HFF-Myc (cell line): Measurements from ENCODE around the gene CDH2.

Source experiments
- DNase-seq: peaks from one replicate; pipeline ENCODE4 v3.0.0-alpha.2; 2011; ENCODE audit warnings: low read depth; ENCODE audit errors: extremely low read depth
- H3K4me3 ChIP-seq: replicated peaks from 2 replicates; pipeline ENCODE4 v1.5.1; 2011; ENCODE audit warnings: low read depth, mild to moderate bottlenecking, control low read depth, low read length
- TF ChIP-seq, protein P1 (sequence below): IDR thresholded peaks from 2 replicates; pipeline ENCODE4 v1.5.1; 2012; ENCODE audit warnings: mild to moderate bottlenecking, low read depth, low read length, control low read depth; ENCODE audit errors: missing control alignments

CDH2 gene

DNA sequence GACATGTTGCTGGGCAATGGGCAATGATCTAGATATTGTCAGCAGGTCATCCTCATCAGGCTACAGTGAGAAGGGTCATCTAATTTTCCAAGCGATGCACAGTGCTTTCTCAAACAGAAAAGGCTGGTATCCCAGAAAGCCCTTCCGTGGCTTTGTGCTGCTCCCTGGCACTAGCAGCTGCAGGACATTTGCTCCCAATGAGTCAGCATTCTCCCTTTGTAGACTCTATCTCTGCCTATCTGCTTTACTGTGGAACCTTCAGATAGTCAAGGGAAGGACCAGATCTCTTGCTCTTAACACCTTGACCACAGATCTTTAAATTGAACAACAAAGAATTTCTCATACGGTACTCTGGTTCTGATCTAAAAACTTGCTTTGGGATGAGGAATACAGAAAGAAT, 101.4 kb downstream of the CDH2 start:
- no peak for DNase-seq
- TF ChIP-seq, protein P1, sequence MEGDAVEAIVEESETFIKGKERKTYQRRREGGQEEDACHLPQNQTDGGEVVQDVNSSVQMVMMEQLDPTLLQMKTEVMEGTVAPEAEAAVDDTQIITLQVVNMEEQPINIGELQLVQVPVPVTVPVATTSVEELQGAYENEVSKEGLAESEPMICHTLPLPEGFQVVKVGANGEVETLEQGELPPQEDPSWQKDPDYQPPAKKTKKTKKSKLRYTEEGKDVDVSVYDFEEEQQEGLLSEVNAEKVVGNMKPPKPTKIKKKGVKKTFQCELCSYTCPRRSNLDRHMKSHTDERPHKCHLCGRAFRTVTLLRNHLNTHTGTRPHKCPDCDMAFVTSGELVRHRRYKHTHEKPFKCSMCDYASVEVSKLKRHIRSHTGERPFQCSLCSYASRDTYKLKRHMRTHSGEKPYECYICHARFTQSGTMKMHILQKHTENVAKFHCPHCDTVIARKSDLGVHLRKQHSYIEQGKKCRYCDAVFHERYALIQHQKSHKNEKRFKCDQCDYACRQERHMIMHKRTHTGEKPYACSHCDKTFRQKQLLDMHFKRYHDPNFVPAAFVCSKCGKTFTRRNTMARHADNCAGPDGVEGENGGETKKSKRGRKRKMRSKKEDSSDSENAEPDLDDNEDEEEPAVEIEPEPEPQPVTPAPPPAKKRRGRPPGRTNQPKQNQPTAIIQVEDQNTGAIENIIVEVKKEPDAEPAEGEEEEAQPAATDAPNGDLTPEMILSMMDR: no peak
- no peak overlapping the region for H3K4me3 ChIP-seq

DNA sequence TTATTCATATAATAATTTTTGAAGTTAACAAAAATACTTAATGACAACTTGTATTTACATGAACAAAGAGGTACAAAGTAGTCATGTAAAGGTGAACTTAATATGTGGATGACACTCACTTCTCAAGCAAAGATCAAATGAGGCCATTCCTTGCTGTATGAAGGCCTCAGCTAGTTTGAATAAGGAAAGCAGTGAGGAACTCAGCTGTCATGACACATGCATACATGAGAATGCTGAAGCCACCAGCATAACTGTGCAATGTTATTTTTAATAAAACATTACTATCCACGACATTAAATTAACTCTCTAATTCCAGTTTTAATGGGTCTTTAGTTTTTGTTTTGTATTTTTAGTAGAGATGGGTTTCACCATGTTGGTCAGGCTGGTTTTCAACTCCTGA, 102.9 kb downstream of the CDH2 start:
- H3K4me3 ChIP-seq: no peak overlapping the region
- DNase-seq: no peak
- TF ChIP-seq, protein P1: no peak

DNA sequence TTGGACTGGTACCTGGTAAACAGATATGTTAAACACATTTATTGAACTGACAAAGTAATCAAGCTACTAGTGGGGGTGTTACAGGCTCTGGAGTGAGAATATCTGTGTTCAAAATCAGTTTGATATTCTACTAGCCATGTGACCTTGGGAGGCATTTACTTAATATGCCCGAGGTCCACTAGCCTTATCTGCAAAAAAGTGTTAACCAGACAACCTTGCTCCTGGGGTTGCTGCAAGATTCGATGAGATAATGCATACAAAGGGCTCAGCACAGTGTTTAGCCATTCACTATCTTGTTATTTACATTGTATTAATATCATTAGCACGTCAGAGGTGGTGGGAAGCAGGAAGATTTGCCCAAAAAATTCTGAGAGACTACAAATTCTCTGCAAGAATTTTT, 103.3 kb downstream of the CDH2 start:
- TF ChIP-seq, protein P1: no peak
- no peak for DNase-seq

GRCh38 chr18:28071199-28071598, 105.7 kb downstream of the CDH2 start:
- TF ChIP-seq, protein P1: no peak
- no peak for DNase-seq
- H3K4me3 ChIP-seq: no peak overlapping the region

More for the DNA sequence above, 103.3 kb downstream of the CDH2 start:
- no peak overlapping the region for H3K4me3 ChIP-seq

DNA sequence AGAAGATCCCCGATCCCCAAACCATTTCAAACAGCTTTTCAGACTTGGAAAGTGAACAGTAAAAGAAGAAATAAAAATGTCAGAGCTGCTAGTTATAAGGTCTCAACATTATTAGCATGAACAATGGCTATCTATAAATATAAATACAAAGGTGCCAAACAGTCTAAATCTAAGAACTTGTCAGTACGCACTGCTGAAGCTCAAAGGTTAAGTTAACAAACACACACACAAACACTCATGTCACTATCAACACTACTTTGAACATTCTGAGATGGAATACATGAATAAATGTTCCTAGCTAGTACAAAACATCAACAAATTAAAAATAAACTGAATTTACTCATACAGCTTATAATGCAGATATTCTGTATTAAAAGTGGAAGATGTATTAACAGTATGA, 108.7 kb downstream of the CDH2 start:
- TF ChIP-seq, protein P1: no peak
- no peak overlapping the region for H3K4me3 ChIP-seq
- no peak for DNase-seq

DNA sequence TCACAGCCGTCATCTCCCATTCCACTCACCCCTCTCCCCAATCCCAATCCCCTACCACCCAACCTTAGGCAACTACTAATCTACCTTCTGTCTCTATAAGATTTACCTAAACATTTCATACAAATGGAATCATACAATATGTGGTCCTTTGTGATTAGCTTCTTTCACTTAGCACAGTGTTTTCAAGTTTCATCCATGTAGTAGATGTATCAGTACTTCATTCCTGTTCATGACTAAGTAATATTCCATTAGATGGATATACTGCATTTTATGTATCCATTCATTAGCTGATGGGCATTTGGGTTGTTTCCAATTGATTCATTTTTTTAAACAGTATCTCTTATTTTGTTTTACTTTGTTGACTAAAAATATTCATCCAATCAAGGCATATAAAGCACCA, 109.6 kb downstream of the CDH2 start:
- TF ChIP-seq, protein P1: no peak
- H3K4me3 ChIP-seq: no peak overlapping the region

DNA sequence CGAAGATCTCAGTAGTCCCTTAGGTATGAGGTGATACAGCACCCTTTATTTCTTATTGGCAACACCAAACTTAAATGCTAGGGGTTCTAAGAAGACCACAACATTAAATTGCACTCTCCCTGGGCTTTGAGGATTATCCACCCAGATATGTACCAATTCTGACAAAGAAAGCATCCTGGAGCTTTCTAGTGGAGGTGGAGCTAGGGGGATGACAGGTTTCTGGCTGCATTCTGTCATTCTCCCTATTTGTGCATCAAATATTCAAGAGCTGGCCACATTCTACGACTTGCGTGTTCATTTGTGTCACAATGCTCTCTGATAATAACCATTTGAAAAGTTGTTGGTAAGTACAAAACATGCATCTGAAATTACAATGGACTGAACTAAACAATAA, 111.1 kb downstream of the CDH2 start:
- no peak for DNase-seq

More for the DNA sequence above, 109.6 kb downstream of the CDH2 start:
- DNase-seq: no peak

More for the DNA sequence above, 111.1 kb downstream of the CDH2 start:
- H3K4me3 ChIP-seq: no peak overlapping the region
- TF ChIP-seq, protein P1: no peak
